Ishikawa (cell line): Measurements from ENCODE around the gene FAM222A.

Experiments
- CEBPB ChIP-seq: IDR thresholded peaks from 2 replicates; pipeline ENCODE4 v1.6.1; 2012
- CREB1 ChIP-seq: IDR thresholded peaks from 2 replicates; pipeline ENCODE4 v1.6.1; 2012; ENCODE audit warnings: low read depth
- EGR1 ChIP-seq: IDR thresholded peaks from 2 replicates; pipeline ENCODE4 v1.6.1; 2012
- EP300 ChIP-seq: IDR thresholded peaks from 2 replicates; pipeline ENCODE4 v1.6.1; 2012; ENCODE audit warnings: borderline replicate concordance
- FOXM1 ChIP-seq: IDR thresholded peaks from 2 replicates; pipeline ENCODE4 v1.6.1; 2012; ENCODE audit warnings: low read depth, borderline replicate concordance
- NFIC ChIP-seq: IDR thresholded peaks from 2 replicates; pipeline ENCODE4 v1.6.1; 2012
- RAD21 ChIP-seq: IDR thresholded peaks from 2 replicates; pipeline ENCODE4 v1.6.1; 2012; ENCODE audit warnings: low read depth
- TAF1 ChIP-seq: IDR thresholded peaks from 2 replicates; pipeline ENCODE4 v1.6.1; 2012; ENCODE audit warnings: low read depth, mild to moderate bottlenecking
- TCF12 ChIP-seq: IDR thresholded peaks from 2 replicates; pipeline ENCODE4 v1.6.1; 2012; ENCODE audit warnings: low read depth
- TEAD4 ChIP-seq: IDR thresholded peaks from 2 replicates; pipeline ENCODE4 v1.6.1; 2012
- USF1 ChIP-seq: IDR thresholded peaks from 2 replicates; pipeline ENCODE4 v1.6.1; 2012
- YY1 ChIP-seq: IDR thresholded peaks from 2 replicates; pipeline ENCODE4 v1.6.1; 2012; ENCODE audit warnings: low read depth
- ZBTB7A ChIP-seq: IDR thresholded peaks from 2 replicates; pipeline ENCODE4 v1.6.1; 2012; ENCODE audit warnings: low read depth
- TF ChIP-seq, protein P1 (sequence below): IDR thresholded peaks from 2 replicates; pipeline ENCODE4 v1.6.1; 2012
- TF ChIP-seq, protein P2 (sequence below): IDR thresholded peaks from 2 replicates; pipeline ENCODE4 v1.6.1; 2012; ENCODE audit warnings: low read depth, mild to moderate bottlenecking

The FAM222A gene

GRCh38 chr12:109671502-109671901 lies 42.1 kb upstream of the FAM222A start:
- TF ChIP-seq, protein P1, sequence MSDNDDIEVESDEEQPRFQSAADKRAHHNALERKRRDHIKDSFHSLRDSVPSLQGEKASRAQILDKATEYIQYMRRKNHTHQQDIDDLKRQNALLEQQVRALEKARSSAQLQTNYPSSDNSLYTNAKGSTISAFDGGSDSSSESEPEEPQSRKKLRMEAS: no peak
- TF ChIP-seq NFIC (no peak), EP300 (no peak), USF1 (no peak), TCF12 (no peak), RAD21 (no peak), TEAD4 (no peak), TAF1 (no peak), ZBTB7A (no peak), CREB1 (no peak), FOXM1 (no peak)

- no peak for TF ChIP-seq TEAD4
- TF ChIP-seq, protein P1: no peak
- no peak for TF ChIP-seq EP300
- no peak for TF ChIP-seq ZBTB7A
- TF ChIP-seq NFIC: no peak
- TF ChIP-seq TAF1: no peak
- TF ChIP-seq FOXM1: no peak
- TF ChIP-seq TCF12: no peak
- TF ChIP-seq, protein P2, sequence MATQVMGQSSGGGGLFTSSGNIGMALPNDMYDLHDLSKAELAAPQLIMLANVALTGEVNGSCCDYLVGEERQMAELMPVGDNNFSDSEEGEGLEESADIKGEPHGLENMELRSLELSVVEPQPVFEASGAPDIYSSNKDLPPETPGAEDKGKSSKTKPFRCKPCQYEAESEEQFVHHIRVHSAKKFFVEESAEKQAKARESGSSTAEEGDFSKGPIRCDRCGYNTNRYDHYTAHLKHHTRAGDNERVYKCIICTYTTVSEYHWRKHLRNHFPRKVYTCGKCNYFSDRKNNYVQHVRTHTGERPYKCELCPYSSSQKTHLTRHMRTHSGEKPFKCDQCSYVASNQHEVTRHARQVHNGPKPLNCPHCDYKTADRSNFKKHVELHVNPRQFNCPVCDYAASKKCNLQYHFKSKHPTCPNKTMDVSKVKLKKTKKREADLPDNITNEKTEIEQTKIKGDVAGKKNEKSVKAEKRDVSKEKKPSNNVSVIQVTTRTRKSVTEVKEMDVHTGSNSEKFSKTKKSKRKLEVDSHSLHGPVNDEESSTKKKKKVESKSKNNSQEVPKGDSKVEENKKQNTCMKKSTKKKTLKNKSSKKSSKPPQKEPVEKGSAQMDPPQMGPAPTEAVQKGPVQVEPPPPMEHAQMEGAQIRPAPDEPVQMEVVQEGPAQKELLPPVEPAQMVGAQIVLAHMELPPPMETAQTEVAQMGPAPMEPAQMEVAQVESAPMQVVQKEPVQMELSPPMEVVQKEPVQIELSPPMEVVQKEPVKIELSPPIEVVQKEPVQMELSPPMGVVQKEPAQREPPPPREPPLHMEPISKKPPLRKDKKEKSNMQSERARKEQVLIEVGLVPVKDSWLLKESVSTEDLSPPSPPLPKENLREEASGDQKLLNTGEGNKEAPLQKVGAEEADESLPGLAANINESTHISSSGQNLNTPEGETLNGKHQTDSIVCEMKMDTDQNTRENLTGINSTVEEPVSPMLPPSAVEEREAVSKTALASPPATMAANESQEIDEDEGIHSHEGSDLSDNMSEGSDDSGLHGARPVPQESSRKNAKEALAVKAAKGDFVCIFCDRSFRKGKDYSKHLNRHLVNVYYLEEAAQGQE: no peak
- no peak for TF ChIP-seq EGR1
- TF ChIP-seq YY1: no peak
- no peak for TF ChIP-seq USF1
- TF ChIP-seq CEBPB: no peak
- TF ChIP-seq CREB1: no peak
- TF ChIP-seq RAD21: no peak
Observed at GRCh38 chr12:109673379-109673778, 40.2 kb upstream of the FAM222A start.

GRCh38 chr12:109673884-109674283 lies 39.7 kb upstream of the FAM222A start:
- TF ChIP-seq, protein P1: no peak
- TF ChIP-seq FOXM1: no peak
- TF ChIP-seq RAD21: no peak
- TF ChIP-seq CEBPB: no peak
- TF ChIP-seq TCF12: no peak
- TF ChIP-seq TEAD4: no peak
- no peak for TF ChIP-seq EP300
- no peak for TF ChIP-seq EGR1
- no peak for TF ChIP-seq CREB1
- no peak for TF ChIP-seq TAF1
- no peak for TF ChIP-seq USF1
- no peak for TF ChIP-seq NFIC
- no peak for TF ChIP-seq YY1
- no peak for TF ChIP-seq ZBTB7A
- TF ChIP-seq, protein P2: no peak

GRCh38 chr12:109675411-109675810 lies 38.2 kb upstream of the FAM222A start:
- TF ChIP-seq CREB1 (no peak), TEAD4 (no peak), RAD21 (no peak)
- TF ChIP-seq, protein P2: no peak
